Psoas muscle (tissue), 8 donors: Measurements from ENCODE around the gene AIF1L. TPM values are rescaled to one million over a fixed set of nuclear protein-coding genes. Genes with fewer than 3 reads are reported as not detected.

Experiments
- ATAC-seq, 4 donors: fragments of 200-7000 bp; cut with Tn5 transposase; one replicate each; pipeline ENCODE4 v1.9.1; 2020; ENCODE audit warnings: moderate library complexity in 3 of 4, mild to moderate bottlenecking in 2 of 4
- DNase-seq, 2 donors: peaks; one replicate each; pipeline ENCODE4 v3.0.0-alpha.2; 2020
- H3K27ac ChIP-seq: fragments of 200-600 bp; one replicate; pipeline ENCODE4 v1.8.0; 2022
- H3K27me3 ChIP-seq, 3 donors: fragments of 200-600 bp in 1 of 3; one replicate each; pipeline versions ENCODE4 v1.6.1 to v1.8.0; 2013 to 2022; ENCODE audit warnings: low read length in 2 of 3, mild to moderate bottlenecking in 2 of 3, moderate library complexity in 1 of 3; ENCODE audit not compliant: insufficient read depth in 3 of 3
- H3K36me3 ChIP-seq, 2 donors: fragments of 200-600 bp in 1 of 2; one replicate each; pipeline versions ENCODE4 v1.6.1 to v1.8.0; 2013 to 2022; ENCODE audit warnings: low read depth in 1 of 2, mild to moderate bottlenecking in 1 of 2, moderate library complexity in 1 of 2; ENCODE audit not compliant: insufficient read depth in 1 of 2
- H3K4me1 ChIP-seq: fragments of 200-600 bp; one replicate; pipeline ENCODE4 v1.8.0; 2022
- H3K4me3 ChIP-seq: fragments of 200-600 bp; one replicate; pipeline ENCODE4 v1.8.0; 2022; ENCODE audit warnings: mild to moderate bottlenecking
- H3K9me3 ChIP-seq: fragments of 200-600 bp; one replicate; pipeline ENCODE4 v1.8.0; 2022
- WGBS, 3 donors: extraction: QIAGEN DNeasy Blood & Tissue Kit; methylation state at CpG; one replicate each; pipeline versions ENCODE4 v1.1.6 to v1.1.7; 2013; 5-methylcytosine and 5-hydroxymethylcytosine counted together
- intact Hi-C, 2 donors: fragments of 100-400 bp; cut with DNase I; formaldehyde crosslinking; loops; one replicate each; pipeline versions ENCODE4 v1.11.0 to v1.14.2; 2022
- polyA plus RNA-seq, 3 donors: library from polyadenylated mRNA; stranded (reverse); fragments of 200-250 nt; gene quantifications; one replicate each; pipeline ENCODE4 v1.2.3, GENCODE V29; 2013
- total RNA-seq, 4 donors: library from RNA; stranded (reverse); fragmentation: NEBNext Ultra II Directional in 2 of 4; extraction: Animal tissue kit (Norgen Biotek cat#: 25700) in 2 of 4; gene quantifications; one replicate each; pipeline versions ENCODE4 v1.2.1 to v1.2.4, GENCODE V29; 2021 to 2023
- TF ChIP-seq, protein P1 (sequence below): fragments of 200-600 bp; IDR thresholded peaks from one replicate; pipeline ENCODE4 v1.8.0; 2022; ENCODE audit warnings: antibody characterized with exemption
- donor health status: healthy with polysubstance abuse.
- donor health status: DM: no; HTN: no; CAD: no; lungs with moderate emphysema.
- donor health status: Bipolar disorder and iron deficiency.
- donor health status: healthy.
- donor health status: DM: yes; HTN: yes; CAD: no.
- donor health status: DM: no; HTN: no; CAD: no.
- donor health status: DM: no; HTN: no; CAD: no.
- donor health status: DM: yes; HTN: yes; CAD: no.

Gene AIF1L
- total and polyA plus RNA-seq, 7 donors = 3.7 to 12.2 (median 11.0) TPM

DNA sequence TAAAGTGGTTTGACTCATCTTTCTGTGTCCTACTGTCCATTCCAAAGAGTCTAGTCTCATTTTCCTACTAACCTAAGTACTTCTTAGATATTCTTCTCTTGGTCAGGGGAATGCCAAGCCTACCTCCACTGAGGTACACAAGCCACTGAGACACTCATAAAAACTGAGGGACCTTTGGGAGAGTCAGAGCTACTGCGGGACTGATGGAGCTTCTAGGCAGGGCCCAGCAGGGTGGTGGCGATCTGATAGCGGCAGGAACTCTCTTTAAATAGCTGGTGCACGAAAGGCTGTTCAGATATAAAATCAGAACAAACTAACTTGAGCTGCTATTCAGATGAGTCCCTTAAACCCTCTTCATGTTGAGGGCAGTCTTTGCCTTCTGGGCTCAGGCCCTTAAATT lies 43.8 kb downstream of the AIF1L start:
- no peak overlapping the region for H3K27ac ChIP-seq
- ATAC-seq (no peak), DNase-seq (no peak)
- H3K36me3 ChIP-seq = peaks cover 37 to 100% of the 10 kb centered on the region in 2 donors
- TF ChIP-seq, protein P1, sequence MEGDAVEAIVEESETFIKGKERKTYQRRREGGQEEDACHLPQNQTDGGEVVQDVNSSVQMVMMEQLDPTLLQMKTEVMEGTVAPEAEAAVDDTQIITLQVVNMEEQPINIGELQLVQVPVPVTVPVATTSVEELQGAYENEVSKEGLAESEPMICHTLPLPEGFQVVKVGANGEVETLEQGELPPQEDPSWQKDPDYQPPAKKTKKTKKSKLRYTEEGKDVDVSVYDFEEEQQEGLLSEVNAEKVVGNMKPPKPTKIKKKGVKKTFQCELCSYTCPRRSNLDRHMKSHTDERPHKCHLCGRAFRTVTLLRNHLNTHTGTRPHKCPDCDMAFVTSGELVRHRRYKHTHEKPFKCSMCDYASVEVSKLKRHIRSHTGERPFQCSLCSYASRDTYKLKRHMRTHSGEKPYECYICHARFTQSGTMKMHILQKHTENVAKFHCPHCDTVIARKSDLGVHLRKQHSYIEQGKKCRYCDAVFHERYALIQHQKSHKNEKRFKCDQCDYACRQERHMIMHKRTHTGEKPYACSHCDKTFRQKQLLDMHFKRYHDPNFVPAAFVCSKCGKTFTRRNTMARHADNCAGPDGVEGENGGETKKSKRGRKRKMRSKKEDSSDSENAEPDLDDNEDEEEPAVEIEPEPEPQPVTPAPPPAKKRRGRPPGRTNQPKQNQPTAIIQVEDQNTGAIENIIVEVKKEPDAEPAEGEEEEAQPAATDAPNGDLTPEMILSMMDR = no peak
- H3K4me1 ChIP-seq = no peaks in the 10 kb centered on the region
- 92 to 93% (median 92%) methylated on average over 4 of the region's 4 CpGs for WGBS, 3 donors
- H3K27me3 ChIP-seq = no peaks in the 10 kb centered on the region
- intact Hi-C loops = loop anchor here (10.0 kb wide), 3 partner anchors 55 to 315 kb away; no protein-coding TSS in a partner anchor
- H3K9me3 ChIP-seq = no peaks in the 10 kb centered on the region
- no peak overlapping the region for H3K4me3 ChIP-seq

DNA sequence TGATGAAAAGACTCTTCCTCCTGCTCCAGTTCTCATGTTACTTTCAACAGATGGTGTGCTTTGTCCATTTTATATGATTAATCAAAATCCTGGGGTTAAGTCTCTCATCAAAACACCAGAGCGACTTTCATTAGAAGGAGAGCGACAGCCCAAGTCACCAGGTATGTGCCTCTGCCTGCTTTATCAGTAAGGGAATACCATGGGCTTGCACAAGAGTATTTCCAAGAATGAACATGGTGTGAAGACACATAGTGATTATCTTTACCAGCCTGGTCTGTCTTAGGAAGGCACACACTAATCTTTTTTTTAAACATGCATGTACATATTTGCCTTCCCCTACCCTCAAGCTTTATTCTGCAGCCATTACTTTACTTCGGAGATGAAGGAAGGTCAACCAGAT lies 44.2 kb downstream of the AIF1L start:
- Histone ChIP-seq H3K27ac (no peak overlapping the region), H3K4me3 (no peak overlapping the region), H3K9me3 (no peaks in the 10 kb centered on the region), H3K4me1 (no peaks in the 10 kb centered on the region), H3K36me3 (peaks cover 39 to 100% of the 10 kb centered on the region in 2 donors), H3K27me3 (no peaks in the 10 kb centered on the region)
- DNase-seq (no peak), ATAC-seq (no peak)
- TF ChIP-seq, protein P1 = no peak
- WGBS, 3 donors = 93 to 98% (median 96%) methylated on average over 3 of the region's 3 CpGs
- intact Hi-C loops = loop anchor here (10.0 kb wide), 3 partner anchors 54 to 314 kb away; no protein-coding TSS in a partner anchor

DNA sequence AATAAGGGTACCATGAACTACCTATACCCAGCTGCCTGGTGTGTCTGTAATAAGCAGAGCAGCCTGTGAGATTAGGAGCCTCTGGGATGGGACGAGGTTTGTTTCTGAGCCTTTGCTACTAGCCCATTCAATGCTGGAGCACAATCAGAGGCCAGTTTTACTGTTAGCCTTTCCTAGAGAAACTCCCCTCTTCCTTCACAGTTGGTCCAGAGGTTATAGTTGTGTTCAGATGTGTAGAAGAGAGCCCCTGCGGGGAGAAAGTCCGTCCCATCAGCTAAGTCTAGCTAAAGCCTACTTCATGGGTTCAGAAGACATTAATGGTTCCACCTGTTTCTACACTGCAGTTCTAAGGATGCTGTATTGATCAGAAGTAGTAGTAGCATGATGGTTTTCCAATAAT lies 45.8 kb downstream of the AIF1L start:
- H3K9me3 ChIP-seq = no peaks in the 10 kb centered on the region
- 91 to 96% (median 91%) methylated on average over 3 of the region's 3 CpGs for WGBS, 3 donors
- H3K4me1 ChIP-seq = no peaks in the 10 kb centered on the region
- no peak overlapping the region for H3K27ac ChIP-seq
- TF ChIP-seq, protein P1 = no peak
- H3K27me3 ChIP-seq = no peaks in the 10 kb centered on the region
- no peak overlapping the region for H3K4me3 ChIP-seq
- intact Hi-C loops = loop anchor here (10.0 kb wide), 3 partner anchors 53 to 313 kb away; no protein-coding TSS in a partner anchor
- DNase-seq (no peak), ATAC-seq (no peak)
- H3K36me3 ChIP-seq = peaks cover 34 to 100% of the 10 kb centered on the region in 2 donors

DNA sequence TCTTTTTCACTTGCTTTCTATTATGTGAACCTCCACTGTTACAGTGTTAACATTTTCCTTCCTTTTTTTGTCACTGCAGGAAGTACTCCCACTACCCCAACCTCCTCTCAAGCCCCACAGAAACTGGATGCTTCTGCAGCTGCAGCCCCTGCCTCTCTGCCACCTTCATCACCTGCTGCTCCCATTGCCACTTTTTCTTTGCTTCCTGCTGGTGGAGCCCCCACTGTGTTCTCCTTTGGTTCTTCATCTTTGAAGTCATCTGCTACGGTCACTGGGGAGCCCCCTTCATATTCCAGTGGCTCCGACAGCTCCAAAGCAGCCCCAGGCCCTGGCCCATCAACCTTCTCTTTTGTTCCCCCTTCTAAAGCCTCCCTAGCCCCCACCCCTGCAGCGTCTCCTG lies 47.9 kb downstream of the AIF1L start:
- WGBS, 3 donors = 71 to 81% (median 78%) methylated on average over 3 of the region's 3 CpGs

More for the DNA sequence above, 47.9 kb downstream of the AIF1L start:
- H3K36me3 ChIP-seq = peaks cover 34 to 100% of the 10 kb centered on the region in 2 donors
- no peaks in the 10 kb centered on the region for H3K27me3 ChIP-seq
- intact Hi-C loops = loop anchor here (10.0 kb wide), 3 partner anchors 51 to 311 kb away; no protein-coding TSS in a partner anchor
- TF ChIP-seq, protein P1 = no peak
- no peak overlapping the region for H3K27ac ChIP-seq
- ATAC-seq (no peak), DNase-seq (no peak)
- H3K4me1 ChIP-seq = no peaks in the 10 kb centered on the region
- no peaks in the 10 kb centered on the region for H3K9me3 ChIP-seq
- H3K4me3 ChIP-seq = no peak overlapping the region
